ENCODE results near the gene RNF5.

GRCh38 chr6:32214126-32214525, 35.9 kb downstream of the RNF5 start:
- TF ChIP-seq CTCF (IDR thresholded peaks at IDR 0.05) = no peak
- no peak for TF ChIP-seq POLR2AphosphoS5 (IDR thresholded peaks at IDR 0.05)
- no peak for TF ChIP-seq EP300 (IDR thresholded peaks at IDR 0.05)

All from sigmoid colon (tissue), 4 donors.